NCI-H524 treated with DMSO at 0.1 percent for 48 hours (cell line): Measurements from ENCODE around the gene SLC10A1.
"Not testable (repeated sequence)": the region's sequence is repeated elsewhere in the genome, so short reads cannot be mapped to it uniquely, and the experiment has no call there.

Experiments used
- DNase-seq: peaks from one replicate; lab custom pipeline; 2025; lab: John Stamatoyannopoulos, UW

Gene SLC10A1

GRCh38 chr14:69770559-69770958 is 26.5 kb downstream of the SLC10A1 start:
- no peak for DNase-seq

GRCh38 chr14:69769623-69770022 is 27.4 kb downstream of the SLC10A1 start:
- no peak for DNase-seq

GRCh38 chr14:69768873-69769272 is 28.2 kb downstream of the SLC10A1 start:
- no peak for DNase-seq

- peak; percentile 68 for DNase-seq
These were observed 29.6 kb downstream of the SLC10A1 start for GRCh38 chr14:69767369-69767999.

- peak; percentile 96 for DNase-seq
These were observed 30.1 kb downstream of the SLC10A1 start, which contains the start of gene SRSF5 for GRCh38 chr14:69766984-69767368. Gene SRSF5, plus strand, starts transcription at chr14:69767142. Its CDS starts 1,015 bp downstream, at chr14:69768157.

GRCh38 chr14:69763761-69764510 is 33.1 kb downstream of the SLC10A1 start:
- no peak for DNase-seq

- DNase-seq = no peak
These were observed 36.2 kb downstream of the SLC10A1 start for GRCh38 chr14:69760810-69761209.

GRCh38 chr14:69756298-69756697 is 40.7 kb downstream of the SLC10A1 start:
- DNase-seq = no peak

- no peak for DNase-seq
These were observed 41.3 kb downstream of the SLC10A1 start for GRCh38 chr14:69755784-69756183.

GRCh38 chr14:69755296-69755695 is 41.7 kb downstream of the SLC10A1 start:
- DNase-seq = no peak

- DNase-seq = no peak
These were observed 42.6 kb downstream of the SLC10A1 start for GRCh38 chr14:69754487-69754886.

GRCh38 chr14:69753860-69754259 is 43.2 kb downstream of the SLC10A1 start:
- DNase-seq = no peak

GRCh38 chr14:69752773-69753172 is 44.3 kb downstream of the SLC10A1 start:
- no peak for DNase-seq

GRCh38 chr14:69750495-69750894 is 46.5 kb downstream of the SLC10A1 start:
- DNase-seq = peak; percentile 21

GRCh38 chr14:69749956-69750355 is 47.1 kb downstream of the SLC10A1 start:
- no peak for DNase-seq

GRCh38 chr14:69741055-69741454 is 56.0 kb downstream of the SLC10A1 start:
- DNase-seq = no peak

- not testable (repeated sequence) for DNase-seq
These were observed 60.6 kb downstream of the SLC10A1 start for GRCh38 chr14:69736405-69736804.

GRCh38 chr14:69731919-69732598 is 65.0 kb downstream of the SLC10A1 start:
- not testable (repeated sequence) for DNase-seq

GRCh38 chr14:69727860-69728259 is 69.2 kb downstream of the SLC10A1 start:
- DNase-seq = no peak

- DNase-seq = peak; percentile 30
These were observed 70.1 kb downstream of the SLC10A1 start for GRCh38 chr14:69726761-69727511.
